Keratinocyte (primary cell): ENCODE measurements around the gene NETO2. TPM values are rescaled to one million over a fixed set of nuclear protein-coding genes. Genes with fewer than 3 reads are reported as not detected.

Source experiments
- DNase-seq: peaks from one replicate; pipeline ENCODE4 v3.0.0-alpha.2; 2011; ENCODE audit warnings: low read depth, missing footprints, low spot score
- FAIRE-seq: peaks from 2 replicates; lab custom pipeline; 2011; peaks lifted over from hg19 to GRCh38; lab: Jason Lieb, UNC
- H2AFZ ChIP-seq: 2 replicates; pipeline ENCODE4 v1.6.0; 2012; ENCODE audit warnings: low read length, control low read depth, inconsistent platforms; ENCODE audit not compliant: control insufficient read depth
- H3K27ac ChIP-seq: 2 replicates; pipeline ENCODE4 v1.5.1; 2011; ENCODE audit warnings: low read length; ENCODE audit not compliant: control insufficient read depth, insufficient read depth
- H3K27me3 ChIP-seq: 3 replicates; pipeline ENCODE4 v1.6.0; 2011; ENCODE audit warnings: low read length; ENCODE audit not compliant: control insufficient read depth, insufficient read depth; ENCODE audit errors: extremely low read depth
- H3K36me3 ChIP-seq, 2 experiments: 2 replicates in 1 of 2; 3 replicates in 1 of 2; pipeline ENCODE4 v1.5.1; 2011; ENCODE audit warnings: low read length in 2 of 2, mild to moderate bottlenecking in 1 of 2; ENCODE audit not compliant: control insufficient read depth in 2 of 2, insufficient read depth in 2 of 2; ENCODE audit errors: extremely low read depth in 1 of 2
- H3K4me1 ChIP-seq: 3 replicates; pipeline ENCODE4 v1.5.1; 2011; ENCODE audit warnings: low read length; ENCODE audit not compliant: control insufficient read depth, insufficient read depth; ENCODE audit errors: extremely low read depth
- H3K4me2 ChIP-seq: 3 replicates; pipeline ENCODE4 v1.6.0; 2011; ENCODE audit warnings: low read depth, low read length; ENCODE audit not compliant: control insufficient read depth, insufficient read depth; ENCODE audit errors: extremely low read depth
- H3K4me3 ChIP-seq, 3 experiments: fragments of 200-600 bp in 1 of 3; sonication (generic) in 1 of 3; 2 replicates in 2 of 3; 3 replicates in 1 of 3; pipeline ENCODE4 v1.5.1; 2011 to 2016; ENCODE audit warnings: low read length in 3 of 3, mild to moderate bottlenecking in 3 of 3, control low read depth in 2 of 3, inconsistent platforms in 1 of 3, low read depth in 1 of 3, mixed read lengths in 1 of 3, mixed run types in 1 of 3, moderate library complexity in 1 of 3; ENCODE audit not compliant: control insufficient read depth in 2 of 3, insufficient read depth in 2 of 3; ENCODE audit errors: extremely low read depth in 1 of 3
- H3K79me2 ChIP-seq: 2 replicates; pipeline ENCODE4 v1.6.0; 2012; ENCODE audit warnings: low read length; ENCODE audit not compliant: control insufficient read depth, insufficient read depth
- H3K9ac ChIP-seq: 3 replicates; pipeline ENCODE4 v1.6.0; 2011; ENCODE audit warnings: low read length; ENCODE audit not compliant: control insufficient read depth, insufficient read depth; ENCODE audit errors: extremely low read depth
- H3K9me1 ChIP-seq: 3 replicates; pipeline ENCODE4 v1.6.0; 2011; ENCODE audit warnings: low read length; ENCODE audit not compliant: control insufficient read depth, insufficient read depth; ENCODE audit errors: extremely low read depth
- H3K9me3 ChIP-seq: 2 replicates; pipeline ENCODE4 v1.5.1; 2012; ENCODE audit warnings: low read depth, low read length; ENCODE audit not compliant: control insufficient read depth
- H4K20me1 ChIP-seq: 3 replicates; pipeline ENCODE4 v1.6.0; 2011; ENCODE audit warnings: low read length; ENCODE audit not compliant: control insufficient read depth, insufficient read depth; ENCODE audit errors: extremely low read depth
- CTCF ChIP-seq, 3 experiments: IDR thresholded peaks in 1 of 3; conservative IDR thresholded peaks in 1 of 3; optimal IDR thresholded peaks in 1 of 3; 2 replicates in 2 of 3; 3 replicates in 1 of 3; pipeline versions ENCODE3 to v1.5.1; 2011; ENCODE audit warnings: low read length in 3 of 3, mild to moderate bottlenecking in 3 of 3, moderate library complexity in 2 of 3, control low read depth in 1 of 3, inconsistent platforms in 1 of 3; ENCODE audit not compliant: insufficient read depth in 2 of 3; ENCODE audit errors: extremely low read depth in 1 of 3
- EZH2 ChIP-seq: IDR thresholded peaks from one replicate; pipeline ENCODE4 v1.6.1; 2012; ENCODE audit warnings: inconsistent platforms, mild to moderate bottlenecking, low read length, moderate library complexity
- dilution Hi-C: fragments of 300-500 bp; cut with MboI; formaldehyde crosslinking; loops from one replicate; pipeline ENCODE4 v1.7.0; 2020; ENCODE audit warnings: low sequenced_read_pairs; ENCODE audit not compliant: extremely low pct_ligation_motif_present
- polyA plus RNA-seq, 5 experiments: library from polyadenylated mRNA; depleted of rRNA in 3 of 5; stranded (reverse) in 3 of 5; stranded (forward) in 1 of 5; unstranded in 1 of 5; fragments of >200 nt; gene quantifications; 1 replicate in 1 of 5; 2 replicates in 3 of 5; 3 replicates in 1 of 5; pipeline versions ENCODE4 v1.2.1 to v1.2.3, GENCODE V29; 2011 to 2012; ENCODE audit warnings: missing spikeins in 2 of 5, low read depth in 1 of 5, low replicate concordance in 1 of 5

The NETO2 gene
- polyA plus RNA-seq, 1 donor (not counting 4 experiments of a cell fraction or from before 2014, with no cell fraction given): 74.4 TPM

GRCh38 chr16:47079860-47080259 lies 63.9 kb downstream of the NETO2 start:
- H3K9me1 ChIP-seq: no peaks in the 10 kb centered on the region
- no peak for DNase-seq

GRCh38 chr16:47073223-47074155 lies 70.3 kb downstream of the NETO2 start:
- dilution Hi-C loops: no loop called here
- H3K79me2 ChIP-seq: no peaks in the 10 kb centered on the region
- DNase-seq: no peak
- H3K9me1 ChIP-seq: no peaks in the 10 kb centered on the region
- H3K27me3 ChIP-seq: peaks cover 5% of the 10 kb centered on the region
- FAIRE-seq: no peak
- H3K27ac ChIP-seq: no peak overlapping the region
- no peaks in the 10 kb centered on the region for H3K9me3 ChIP-seq
- H3K36me3 ChIP-seq: no peaks in the 10 kb centered on the region
- peaks cover 2% of the 10 kb centered on the region for H4K20me1 ChIP-seq
- no peak overlapping the region for H3K4me3 ChIP-seq
- no peak overlapping the region for H3K4me2 ChIP-seq
- no peak overlapping the region for H3K9ac ChIP-seq
- no peaks in the 10 kb centered on the region for H3K4me1 ChIP-seq
- no peak overlapping the region for H2AFZ ChIP-seq
- no peak for TF ChIP-seq EZH2
- TF ChIP-seq CTCF (optimal IDR thresholded peaks at IDR 0.05 in 1 of 3, IDR thresholded peaks at IDR 0.05 in 1 of 3, conservative IDR thresholded peaks at IDR 0.05 in 1 of 3; ENCODE audit: extremely low read depth in 1 of 3, insufficient read depth in 2 of 3, low read length in 3 of 3): no peak

More at GRCh38 chr16:47079860-47080259, 63.9 kb downstream of the NETO2 start:
- dilution Hi-C loops: no loop called here
- H2AFZ ChIP-seq: no peak overlapping the region
- no peak overlapping the region for H3K4me2 ChIP-seq
- H3K27me3 ChIP-seq: no peaks in the 10 kb centered on the region
- H3K9ac ChIP-seq: no peak overlapping the region
- no peaks in the 10 kb centered on the region for H4K20me1 ChIP-seq
- no peaks in the 10 kb centered on the region for H3K79me2 ChIP-seq
- no peak for TF ChIP-seq CTCF (optimal IDR thresholded peaks at IDR 0.05 in 1 of 3, IDR thresholded peaks at IDR 0.05 in 1 of 3, conservative IDR thresholded peaks at IDR 0.05 in 1 of 3; ENCODE audit: extremely low read depth in 1 of 3, insufficient read depth in 2 of 3, low read length in 3 of 3)
- TF ChIP-seq EZH2: no peak
- peaks cover 0 to 11% of the 10 kb centered on the region in 2 experiments for H3K36me3 ChIP-seq
- FAIRE-seq: no peak
- H3K27ac ChIP-seq: no peak overlapping the region
- H3K9me3 ChIP-seq: no peaks in the 10 kb centered on the region
- H3K4me1 ChIP-seq: no peaks in the 10 kb centered on the region
- no peak overlapping the region for H3K4me3 ChIP-seq
